AG04449 (cell line): ENCODE data around the gene RAB40C.

ENCODE experiments used
- CTCF ChIA-PET: fragments of 350-600 bp; formaldehyde crosslinking; extraction: SDS; loops from one replicate; lab custom pipeline; 2021; ENCODE audit warnings: antibody characterized with exemption; lab: Yijun Ruan, JAX
- POLR2A ChIA-PET: fragments of 400-600, 350-600 bp; formaldehyde crosslinking; extraction: SDS; loops from one replicate; lab custom pipeline; 2020; ENCODE audit warnings: antibody characterized with exemption, inconsistent platforms; lab: Yijun Ruan, JAX
- DNase-seq: peaks from one replicate; pipeline ENCODE4 v3.0.0-alpha.2; 2010; ENCODE audit warnings: low read depth, low spot score
- H3K4me3 ChIP-seq: 2 replicates; pipeline ENCODE4 v1.5.1; 2011; ENCODE audit warnings: low read depth, mild to moderate bottlenecking, control low read depth, low read length
- TF ChIP-seq, protein P1 (sequence below): IDR thresholded peaks from one replicate; pipeline ENCODE4 v1.5.1; 2011; ENCODE audit warnings: mild to moderate bottlenecking, moderate library complexity, low read length, control low read depth, inconsistent platforms; ENCODE audit not compliant: insufficient read depth; ENCODE audit errors: missing control alignments

RAB40C gene

GRCh38 chr16:582614-583331 lies 7.1 kb upstream of the RAB40C start:
- POLR2A ChIA-PET, result no interaction called here
- CTCF ChIA-PET, result interaction anchor here (0.7 to 1.7 kb wide), 2 partner anchors 11 to 85 kb away, joined by 3 to 8 read pairs; partner anchors contain the start of gene RHOT2
- TF ChIP-seq, protein P1, sequence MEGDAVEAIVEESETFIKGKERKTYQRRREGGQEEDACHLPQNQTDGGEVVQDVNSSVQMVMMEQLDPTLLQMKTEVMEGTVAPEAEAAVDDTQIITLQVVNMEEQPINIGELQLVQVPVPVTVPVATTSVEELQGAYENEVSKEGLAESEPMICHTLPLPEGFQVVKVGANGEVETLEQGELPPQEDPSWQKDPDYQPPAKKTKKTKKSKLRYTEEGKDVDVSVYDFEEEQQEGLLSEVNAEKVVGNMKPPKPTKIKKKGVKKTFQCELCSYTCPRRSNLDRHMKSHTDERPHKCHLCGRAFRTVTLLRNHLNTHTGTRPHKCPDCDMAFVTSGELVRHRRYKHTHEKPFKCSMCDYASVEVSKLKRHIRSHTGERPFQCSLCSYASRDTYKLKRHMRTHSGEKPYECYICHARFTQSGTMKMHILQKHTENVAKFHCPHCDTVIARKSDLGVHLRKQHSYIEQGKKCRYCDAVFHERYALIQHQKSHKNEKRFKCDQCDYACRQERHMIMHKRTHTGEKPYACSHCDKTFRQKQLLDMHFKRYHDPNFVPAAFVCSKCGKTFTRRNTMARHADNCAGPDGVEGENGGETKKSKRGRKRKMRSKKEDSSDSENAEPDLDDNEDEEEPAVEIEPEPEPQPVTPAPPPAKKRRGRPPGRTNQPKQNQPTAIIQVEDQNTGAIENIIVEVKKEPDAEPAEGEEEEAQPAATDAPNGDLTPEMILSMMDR, result no peak
- no peak for DNase-seq
- no peak overlapping the region for H3K4me3 ChIP-seq

GRCh38 chr16:583470-583814 lies 6.4 kb upstream of the RAB40C start:
- POLR2A ChIA-PET, result interaction anchor here (0.6 kb wide), 2 partner anchors 86 to 177 kb away, joined by 5 to 6 read pairs; no protein-coding TSS in a partner anchor
- H3K4me3 ChIP-seq, result no peak overlapping the region
- DNase-seq, result no peak
- CTCF ChIA-PET, result no interaction called here
- TF ChIP-seq, protein P1, result no peak

DNA sequence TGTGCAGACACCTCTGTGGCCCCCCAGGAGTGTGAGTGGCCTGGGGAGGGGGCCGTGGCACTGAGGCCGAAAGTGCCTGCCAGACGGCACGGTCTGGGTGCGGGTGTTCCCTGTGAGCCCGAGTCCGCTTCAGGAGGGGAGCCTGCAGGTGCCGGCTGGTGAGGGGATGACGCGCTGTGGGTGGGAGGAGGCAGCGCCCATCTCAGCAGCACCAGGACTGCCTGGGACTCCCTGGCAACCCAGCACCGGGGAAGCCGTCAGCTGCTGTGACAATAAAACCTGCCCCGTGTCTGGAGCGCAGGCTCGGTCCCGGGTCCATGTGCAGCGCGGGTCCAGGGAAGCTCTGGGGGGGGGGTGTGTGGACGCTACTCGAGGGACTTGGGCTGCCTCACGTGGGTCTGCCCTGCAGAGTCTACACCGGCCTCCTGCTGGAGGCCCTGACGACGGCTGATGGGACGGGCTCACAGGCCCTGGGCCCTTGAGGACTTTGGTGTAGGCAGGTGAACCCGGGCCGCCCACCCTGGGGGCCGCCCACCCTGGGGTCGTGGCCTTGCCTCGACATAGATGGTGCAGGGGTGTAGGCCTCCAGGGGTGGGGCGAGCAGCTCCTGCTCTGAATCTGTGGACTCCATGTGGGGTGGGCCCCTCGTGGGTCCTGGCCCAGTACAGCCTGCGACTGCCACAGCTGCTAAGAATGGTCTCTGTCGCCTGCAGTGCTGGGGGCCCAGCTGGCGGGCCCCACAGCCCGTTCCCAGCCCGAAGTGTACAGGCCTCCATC lies 5.9 kb upstream of the RAB40C start:
- TF ChIP-seq, protein P1, result no peak
- H3K4me3 ChIP-seq, result no peak overlapping the region
- CTCF ChIA-PET, result no interaction called here
- POLR2A ChIA-PET, result interaction anchor here (0.6 kb wide), 2 partner anchors 85 to 178 kb away, joined by 5 to 6 read pairs; no protein-coding TSS in a partner anchor
- DNase-seq, result no peak

- TF ChIP-seq, protein P1, result no peak
- CTCF ChIA-PET, result interaction anchor here (1.2 to 1.7 kb wide), 2 partner anchors 9 to 41 kb away, joined by 3 to 4 read pairs; no protein-coding TSS in a partner anchor
- no peak overlapping the region for H3K4me3 ChIP-seq
- no peak for DNase-seq
- POLR2A ChIA-PET, result no interaction called here
These were observed 4.5 kb upstream of the RAB40C start for GRCh38 chr16:585351-585750.

DNA sequence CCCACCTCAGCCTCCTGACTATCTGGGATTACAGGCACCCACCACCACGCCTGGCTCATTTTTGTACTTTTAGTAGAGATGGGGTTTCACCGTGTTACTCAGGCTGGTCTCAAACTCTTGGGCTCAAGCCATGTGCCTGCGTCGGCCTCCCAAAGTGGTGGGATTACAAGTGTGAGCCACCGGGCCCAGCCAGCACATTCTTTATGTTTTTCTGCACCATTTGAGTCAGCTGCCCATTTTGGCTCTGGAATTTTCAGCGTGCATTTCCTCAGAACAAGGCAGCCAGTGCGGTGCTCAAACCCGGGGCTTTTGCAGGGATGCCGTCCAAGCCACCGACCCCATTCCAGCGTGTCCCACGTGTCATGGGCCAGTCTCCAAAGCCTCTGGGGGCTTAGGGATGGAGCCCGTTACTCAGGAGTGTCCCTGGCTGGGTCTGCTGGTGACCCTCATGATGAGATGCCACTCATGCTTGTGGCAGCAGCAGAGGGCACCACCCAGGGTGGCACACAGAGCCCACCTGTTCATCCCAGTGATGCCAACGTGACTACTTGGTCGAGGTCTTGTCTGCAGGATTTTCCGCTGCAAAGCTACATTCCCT lies 3.7 kb upstream of the RAB40C start:
- no peak overlapping the region for H3K4me3 ChIP-seq
- CTCF ChIA-PET, result interaction anchor here (1.0 to 1.7 kb wide), 3 partner anchors 9 to 62 kb away, joined by 3 to 4 read pairs (median 4); no protein-coding TSS in a partner anchor
- DNase-seq, result no peak
- TF ChIP-seq, protein P1, result no peak
- POLR2A ChIA-PET, result no interaction called here
